ENCODE measurements around the gene CTIF. TPM values are rescaled to one million over a fixed set of nuclear protein-coding genes. Genes with fewer than 3 reads are reported as not detected.
A peak's percentile ranks its signal among the peaks of the same experiment; 100 is the strongest.

Gene CTIF
- total RNA-seq, 4 donors from 2014 or later: 14.1 to 78.2 (median 18.4) TPM

GRCh38 chr18:48675912-48676311 lies 137.1 kb downstream of the CTIF start:
- peaks cover 0 to 25% (median 5%) of the 10 kb centered on the region in 4 donors for H3K4me1 ChIP-seq
- no peak overlapping the region for H3K27ac ChIP-seq
- H3K27me3 ChIP-seq: no peaks in the 10 kb centered on the region
- intact Hi-C loops (cut with DNase I; ENCODE audit: low total_unique reads) (loop anchor here (10.0 kb wide), 1 partner anchor 739 kb away; no protein-coding TSS in a partner anchor), in situ Hi-C loops (cut with MboI; ENCODE audit: low pct_ligation_motif_present in 1 of 4, low pct_unique_long_range_greater_than_20kb in 1 of 4, low sequenced_read_pairs in 3 of 4) (loop anchor here (10.0 to 25.0 kb wide), 5 partner anchors 236 to 761 kb away; no protein-coding TSS in a partner anchor)
- peaks cover 0 to 7% (median 0%) of the 10 kb centered on the region in 4 donors for H3K36me3 ChIP-seq
- TF ChIP-seq EP300 (IDR thresholded peaks at IDR 0.05; ENCODE audit: low read depth) (no peak), POLR2A (IDR thresholded peaks at IDR 0.05) (no peak), CTCF (IDR thresholded peaks at IDR 0.05) (no peak), POLR2AphosphoS5 (IDR thresholded peaks at IDR 0.05) (no peak)
- 91% methylated on average over 12 of the region's 12 CpGs; no CpG with 5 or more reads in 1 of the 2 donors for WGBS, 2 donors (ENCODE audit: low coverage in 1 of 2)
- H3K4me3 ChIP-seq: no peak overlapping the region
- H3K9me3 ChIP-seq: no peaks in the 10 kb centered on the region
- DNase-seq: no peak

- Histone ChIP-seq H3K4me1 (peaks cover 0 to 25% (median 5%) of the 10 kb centered on the region in 4 donors), H3K27ac (no peak overlapping the region), H3K4me3 (no peak overlapping the region), H3K9me3 (no peaks in the 10 kb centered on the region), H3K36me3 (peaks cover 0 to 2% (median 0%) of the 10 kb centered on the region in 4 donors), H3K27me3 (no peaks in the 10 kb centered on the region)
- intact Hi-C loops (cut with DNase I; ENCODE audit: low total_unique reads) (loop anchor here (10.0 kb wide), 1 partner anchor 738 kb away; no protein-coding TSS in a partner anchor), in situ Hi-C loops (cut with MboI; ENCODE audit: low pct_ligation_motif_present in 1 of 4, low pct_unique_long_range_greater_than_20kb in 1 of 4, low sequenced_read_pairs in 3 of 4) (loop anchor here (10.0 to 25.0 kb wide), 5 partner anchors 236 to 761 kb away; no protein-coding TSS in a partner anchor)
- no peak for DNase-seq
- 75% methylated on average over 8 of the region's 8 CpGs; no CpG with 5 or more reads in 1 of the 2 donors for WGBS, 2 donors (ENCODE audit: low coverage in 1 of 2)
- TF ChIP-seq POLR2A (IDR thresholded peaks at IDR 0.05) (no peak), EP300 (IDR thresholded peaks at IDR 0.05; ENCODE audit: low read depth) (no peak), CTCF (IDR thresholded peaks at IDR 0.05) (no peak), POLR2AphosphoS5 (IDR thresholded peaks at IDR 0.05) (no peak)
These were observed 137.5 kb downstream of the CTIF start for GRCh38 chr18:48676346-48676745.

- 44% methylated on average over 17 of the region's 17 CpGs; no CpG with 5 or more reads in 1 of the 2 donors for WGBS, 2 donors (ENCODE audit: low coverage in 1 of 2)
- in situ Hi-C loops (cut with MboI; ENCODE audit: low pct_ligation_motif_present in 1 of 4, low pct_unique_long_range_greater_than_20kb in 1 of 4, low sequenced_read_pairs in 3 of 4) (loop anchor here (10.0 to 25.0 kb wide), 5 partner anchors 235 to 760 kb away; no protein-coding TSS in a partner anchor), intact Hi-C loops (cut with DNase I; ENCODE audit: low total_unique reads) (loop anchor here (10.0 kb wide), 1 partner anchor 738 kb away; no protein-coding TSS in a partner anchor)
- no peaks in the 10 kb centered on the region for H3K27me3 ChIP-seq
- peaks cover 0 to 25% (median 5%) of the 10 kb centered on the region in 4 donors for H3K4me1 ChIP-seq
- no peak overlapping the region for H3K27ac ChIP-seq
- peak; percentile 70 for DNase-seq
- H3K4me3 ChIP-seq: no peak overlapping the region
- H3K36me3 ChIP-seq: no peaks in the 10 kb centered on the region
- H3K9me3 ChIP-seq: no peaks in the 10 kb centered on the region
- TF ChIP-seq CTCF (IDR thresholded peaks at IDR 0.05) (peak; percentile 83 to 92 (median 86)), POLR2A (IDR thresholded peaks at IDR 0.05) (no peak), EP300 (IDR thresholded peaks at IDR 0.05; ENCODE audit: low read depth) (no peak), POLR2AphosphoS5 (IDR thresholded peaks at IDR 0.05) (no peak)
These were observed 138.0 kb downstream of the CTIF start for GRCh38 chr18:48676756-48677368.

All from transverse colon (tissue), 4 donors.